GM12875 (cell line): ENCODE results near the gene SETD4.

ENCODE experiments used
- H3K4me3 ChIP-seq: one replicate; pipeline ENCODE4 v1.5.1; 2011; ENCODE audit warnings: low read depth, low read length, control low read depth
- TF ChIP-seq, protein P1 (sequence below): IDR thresholded peaks from 2 replicates; pipeline ENCODE4 v1.5.1; 2011; ENCODE audit warnings: low read depth, mild to moderate bottlenecking, control low read depth, inconsistent platforms, low read length, moderate library complexity, borderline replicate concordance; ENCODE audit not compliant: insufficient read depth

SETD4 gene

GRCh38 chr21:35991131-35991530 is 69.2 kb downstream of the SETD4 start:
- TF ChIP-seq, protein P1, sequence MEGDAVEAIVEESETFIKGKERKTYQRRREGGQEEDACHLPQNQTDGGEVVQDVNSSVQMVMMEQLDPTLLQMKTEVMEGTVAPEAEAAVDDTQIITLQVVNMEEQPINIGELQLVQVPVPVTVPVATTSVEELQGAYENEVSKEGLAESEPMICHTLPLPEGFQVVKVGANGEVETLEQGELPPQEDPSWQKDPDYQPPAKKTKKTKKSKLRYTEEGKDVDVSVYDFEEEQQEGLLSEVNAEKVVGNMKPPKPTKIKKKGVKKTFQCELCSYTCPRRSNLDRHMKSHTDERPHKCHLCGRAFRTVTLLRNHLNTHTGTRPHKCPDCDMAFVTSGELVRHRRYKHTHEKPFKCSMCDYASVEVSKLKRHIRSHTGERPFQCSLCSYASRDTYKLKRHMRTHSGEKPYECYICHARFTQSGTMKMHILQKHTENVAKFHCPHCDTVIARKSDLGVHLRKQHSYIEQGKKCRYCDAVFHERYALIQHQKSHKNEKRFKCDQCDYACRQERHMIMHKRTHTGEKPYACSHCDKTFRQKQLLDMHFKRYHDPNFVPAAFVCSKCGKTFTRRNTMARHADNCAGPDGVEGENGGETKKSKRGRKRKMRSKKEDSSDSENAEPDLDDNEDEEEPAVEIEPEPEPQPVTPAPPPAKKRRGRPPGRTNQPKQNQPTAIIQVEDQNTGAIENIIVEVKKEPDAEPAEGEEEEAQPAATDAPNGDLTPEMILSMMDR = no peak
- no peak overlapping the region for H3K4me3 ChIP-seq

DNA sequence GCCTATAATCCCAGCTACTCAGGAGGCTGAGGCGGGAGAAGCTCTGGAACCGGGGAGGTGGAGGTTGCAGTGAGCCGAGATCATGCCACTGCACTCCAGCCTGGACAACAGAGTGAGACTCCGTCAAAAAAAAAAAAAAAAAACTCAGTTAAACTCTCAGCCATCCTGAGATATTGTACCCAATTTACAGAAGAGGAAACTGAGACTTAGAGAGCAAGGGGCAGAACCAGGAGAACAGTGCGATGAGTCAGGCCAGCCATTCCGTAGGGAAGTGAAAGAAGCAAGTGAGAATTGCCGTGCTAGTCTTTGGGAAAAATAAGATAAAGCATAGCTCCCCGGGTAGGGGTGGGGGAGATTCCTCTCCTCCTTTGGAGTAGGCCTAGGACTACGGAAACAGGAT is 69.7 kb downstream of the SETD4 start:
- no peak overlapping the region for H3K4me3 ChIP-seq

GRCh38 chr21:35989138-35989735 is 71.1 kb downstream of the SETD4 start:
- TF ChIP-seq, protein P1 = no peak
- H3K4me3 ChIP-seq = no peak overlapping the region

More for the DNA sequence above, 69.7 kb downstream of the SETD4 start:
- TF ChIP-seq, protein P1 = no peak

DNA sequence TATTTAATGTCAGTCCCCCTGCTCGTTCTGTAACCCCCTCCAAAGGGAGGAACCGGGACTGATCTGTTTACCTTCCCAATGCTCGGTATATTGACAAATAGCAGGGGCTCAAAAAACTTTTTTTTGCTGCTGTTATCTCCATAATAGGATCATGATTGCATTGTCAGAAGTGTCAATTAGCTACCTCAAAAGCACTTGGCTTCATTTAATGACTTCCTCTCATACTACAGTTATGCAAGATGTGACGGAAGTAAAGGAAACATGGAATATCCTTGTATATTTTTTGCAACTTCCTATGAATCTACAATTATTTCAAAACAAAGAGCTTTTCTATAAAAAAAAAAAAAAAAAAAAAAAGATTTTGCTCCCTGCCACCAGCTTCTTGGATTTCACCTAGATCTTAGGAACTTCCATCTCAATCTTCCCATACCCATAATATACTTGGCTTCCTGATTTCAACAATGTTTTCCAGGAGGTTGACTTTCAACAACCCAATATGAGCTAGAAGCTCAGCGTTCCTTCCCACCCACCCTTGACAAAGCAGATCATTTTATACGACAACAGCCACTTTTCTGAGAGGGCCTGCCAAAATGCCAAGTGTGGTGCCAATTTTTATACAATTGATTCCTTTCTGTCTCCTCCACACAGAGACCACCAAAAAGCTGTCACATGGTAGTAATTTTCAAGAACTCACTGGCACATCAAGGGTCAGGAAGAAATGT is 71.7 kb downstream of the SETD4 start:
- TF ChIP-seq, protein P1 = no peak
- H3K4me3 ChIP-seq = no peak overlapping the region

- no peak overlapping the region for H3K4me3 ChIP-seq
- TF ChIP-seq, protein P1 = no peak
These were observed 72.9 kb downstream of the SETD4 start for GRCh38 chr21:35987475-35987874.

- TF ChIP-seq, protein P1 = no peak
- H3K4me3 ChIP-seq = no peak overlapping the region
These were observed 75.5 kb downstream of the SETD4 start for GRCh38 chr21:35984654-35985361.
